ENCODE measurements around the gene PTH1R. TPM values are rescaled to one million over a fixed set of nuclear protein-coding genes. Genes with fewer than 3 reads are reported as not detected.

PTH1R gene
- total RNA-seq, 1 donor from 2014 or later, result 0.85 TPM

DNA sequence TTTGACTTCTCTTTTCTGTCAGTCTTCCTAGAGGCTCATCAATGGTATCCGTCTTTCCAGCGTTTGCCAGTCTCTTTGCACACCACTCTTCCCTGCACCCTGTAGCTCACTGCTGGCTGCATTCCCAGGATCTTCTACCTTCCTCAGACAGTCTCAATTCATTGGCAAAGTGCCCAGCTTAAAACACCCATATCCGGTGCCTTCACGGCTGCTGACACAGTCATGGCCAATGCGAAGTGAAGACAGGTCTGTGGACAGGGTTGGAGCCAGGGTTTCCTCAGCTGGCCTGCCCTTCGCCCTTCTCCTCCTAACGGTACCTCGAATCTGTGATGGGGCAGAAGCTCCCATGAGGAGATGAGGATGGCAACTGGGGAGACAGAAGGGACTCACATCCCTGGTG, 36.1 kb downstream of the PTH1R start:
- DNase-seq, result peak; percentile 88

DNA sequence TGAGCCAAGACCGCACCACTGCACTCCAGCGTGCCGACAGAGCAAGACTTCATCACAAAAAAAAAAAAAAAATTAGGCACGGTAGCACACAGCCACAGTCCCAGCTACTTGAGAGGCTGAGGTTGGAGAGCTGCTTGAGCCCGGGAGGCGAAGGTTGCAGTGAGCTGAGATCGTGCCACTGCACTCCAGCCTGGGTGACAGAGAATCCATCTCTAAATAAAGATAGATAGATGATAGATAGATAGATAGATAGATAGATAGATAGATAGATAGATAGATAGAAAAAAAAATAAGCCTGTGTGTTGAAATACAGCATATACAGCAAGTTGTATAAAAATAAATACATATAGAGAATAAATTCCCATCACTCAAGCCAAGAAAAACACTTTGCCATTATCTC, 37.3 kb downstream of the PTH1R start:
- no peak for DNase-seq

DNA sequence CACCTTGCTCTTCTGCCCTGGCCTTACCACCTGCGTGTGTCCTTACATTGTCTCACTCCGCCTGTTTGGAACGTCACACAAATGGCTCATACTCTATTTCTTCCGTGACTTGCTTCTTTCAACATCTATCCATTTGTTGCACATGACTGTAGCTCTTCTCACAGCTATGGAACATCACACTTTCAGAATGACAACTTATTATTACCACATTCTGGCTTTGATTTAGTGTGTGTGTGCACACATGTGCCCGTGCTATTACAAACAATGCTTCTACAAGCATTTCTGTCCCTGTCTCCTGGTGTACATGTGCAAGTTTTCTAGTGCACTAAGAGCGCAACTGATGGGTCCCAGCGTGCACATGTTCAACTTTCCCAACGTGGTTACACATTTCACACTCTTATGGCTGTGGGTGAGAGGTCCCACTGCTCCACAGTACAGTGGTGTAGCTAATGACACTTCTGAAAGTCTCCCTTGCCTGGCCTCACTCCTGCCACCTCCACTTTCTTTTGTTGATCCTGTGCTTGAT, 37.8 kb downstream of the PTH1R start:
- no peak for DNase-seq

DNA sequence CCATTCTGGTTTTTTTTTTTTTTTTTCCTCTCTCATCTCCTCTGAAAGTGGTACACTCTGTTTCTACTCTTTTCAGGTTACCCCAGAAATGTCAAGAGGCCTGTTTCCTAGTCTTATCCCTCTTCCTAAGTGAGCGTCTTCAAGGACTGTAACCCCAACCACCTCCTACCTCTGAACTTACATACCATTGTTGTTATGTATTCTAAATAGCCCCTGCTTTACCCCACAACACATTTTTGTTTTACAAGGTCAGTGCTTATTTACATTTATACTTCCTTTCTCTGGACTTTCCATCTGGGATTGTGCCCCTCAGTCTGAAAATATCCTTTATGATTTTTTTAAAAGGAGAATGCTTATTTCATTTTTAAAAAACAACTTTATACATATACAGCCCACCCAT, 38.8 kb downstream of the PTH1R start:
- no peak for DNase-seq

DNA sequence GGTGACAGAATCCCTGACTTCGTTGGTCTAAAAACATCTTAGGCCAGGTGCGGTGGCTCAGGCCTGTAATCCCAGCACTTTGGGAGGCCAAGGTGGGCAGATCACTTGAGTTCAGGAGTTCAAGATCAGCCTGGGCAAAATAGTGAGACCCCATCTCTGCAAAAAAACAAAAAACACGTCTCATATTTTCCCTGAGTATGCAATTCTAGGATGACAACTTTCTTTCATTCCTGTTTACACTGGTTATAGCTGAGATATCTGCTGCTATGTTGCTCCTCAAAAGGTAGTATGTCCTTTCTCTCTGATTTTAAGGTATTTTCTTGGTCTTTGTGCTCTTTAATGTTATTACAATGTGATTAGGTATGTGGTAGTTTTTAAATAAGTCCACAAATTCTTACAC, 39.3 kb downstream of the PTH1R start:
- no peak for DNase-seq

DNA sequence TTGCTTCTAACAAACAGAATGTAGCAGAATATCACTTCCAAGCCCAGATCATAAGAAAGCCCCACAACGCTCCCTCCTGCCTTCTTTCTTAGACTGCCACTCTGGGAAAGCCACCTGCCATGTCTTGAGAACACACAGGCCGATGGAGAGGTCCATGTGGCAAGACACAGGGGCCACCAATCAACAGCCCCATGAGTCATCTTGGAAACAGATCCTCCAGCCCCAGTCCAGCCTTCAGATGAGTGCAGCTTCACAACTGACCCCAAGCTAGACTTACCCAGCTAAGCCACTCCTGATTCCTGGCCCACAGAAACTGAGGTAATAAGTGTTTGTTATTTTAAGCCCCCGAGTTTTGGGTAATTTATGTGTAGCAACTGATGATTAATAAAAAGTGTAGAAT, 39.7 kb downstream of the PTH1R start:
- no peak for DNase-seq

DNA sequence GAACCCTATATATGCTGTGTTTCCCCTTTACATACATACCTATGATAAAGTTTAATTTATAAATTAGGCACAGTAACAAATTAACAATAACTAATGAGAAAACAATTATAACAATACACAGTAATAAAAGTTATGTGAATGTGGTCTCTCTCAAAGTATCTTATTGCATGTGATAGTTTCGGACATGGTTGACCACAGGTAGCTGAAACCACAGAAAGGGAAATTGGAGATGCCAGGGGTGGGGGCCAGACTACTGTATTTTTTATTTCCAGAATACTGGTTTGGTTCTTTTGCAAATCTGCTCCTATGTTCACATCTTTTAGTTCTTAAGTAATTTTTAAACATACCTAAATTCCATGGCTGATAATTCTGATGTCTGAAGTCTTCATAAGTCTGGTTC, 40.7 kb downstream of the PTH1R start:
- no peak for DNase-seq

DNA sequence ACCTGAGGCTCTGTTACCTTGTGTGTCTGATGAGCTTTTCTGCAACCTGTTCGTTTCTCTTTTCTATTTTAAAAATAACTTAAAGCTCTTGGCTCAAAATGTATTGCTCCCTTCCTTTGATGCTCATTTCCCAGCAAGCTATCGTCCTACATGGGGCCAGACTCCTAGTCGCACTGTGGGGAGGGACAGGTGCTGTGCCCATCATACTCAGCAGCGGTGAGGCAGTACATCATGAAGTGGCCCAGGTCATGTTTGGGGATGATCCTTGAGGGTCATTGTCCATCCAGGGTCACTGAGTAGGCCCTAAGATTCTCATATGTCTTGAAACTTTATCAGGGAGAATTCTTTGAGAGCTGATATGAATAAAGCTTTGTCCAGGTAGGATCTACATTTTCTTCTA, 41.1 kb downstream of the PTH1R start:
- no peak for DNase-seq

DNA sequence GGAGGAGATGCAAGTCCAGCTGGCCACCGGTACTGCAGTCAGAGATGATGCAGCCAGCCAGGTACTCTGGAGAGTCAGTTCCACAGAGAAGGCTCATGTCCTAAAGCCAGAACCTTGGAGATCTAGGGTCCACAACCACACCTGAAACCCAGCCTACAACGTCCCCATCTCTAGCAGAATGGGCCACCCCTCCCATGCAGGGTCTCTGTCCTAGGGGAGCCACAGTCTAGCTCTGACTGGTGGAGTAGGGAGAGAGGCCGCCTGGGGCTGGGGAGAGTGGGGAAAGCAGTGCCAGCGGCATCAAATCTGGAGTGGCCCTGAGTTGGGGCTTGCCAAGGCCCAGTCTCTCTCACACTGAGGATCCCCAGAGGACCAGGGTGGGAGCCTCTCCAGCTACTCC, 43.5 kb downstream of the PTH1R start:
- DNase-seq, result no peak

DNA sequence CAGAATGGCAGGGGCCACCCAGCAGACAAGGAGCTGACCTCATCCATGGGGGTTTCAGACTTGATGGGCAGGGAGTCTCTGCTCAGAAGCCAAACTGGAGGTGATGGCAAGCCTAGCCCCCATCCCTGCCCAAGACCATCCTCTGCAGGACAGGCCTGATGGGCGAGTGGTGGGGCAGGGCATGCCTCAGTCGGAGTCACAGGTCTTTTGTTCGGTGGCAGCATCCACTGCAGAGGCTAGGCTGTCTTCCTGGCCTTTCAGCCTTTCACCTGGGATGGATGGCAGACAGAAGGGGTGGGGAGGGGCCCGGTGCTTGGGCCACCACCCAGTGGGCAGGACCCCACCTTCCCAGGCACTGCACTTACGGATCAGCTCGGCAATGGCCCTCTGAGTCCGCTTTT, 44.4 kb downstream of the PTH1R start:
- DNase-seq, result no peak

DNA sequence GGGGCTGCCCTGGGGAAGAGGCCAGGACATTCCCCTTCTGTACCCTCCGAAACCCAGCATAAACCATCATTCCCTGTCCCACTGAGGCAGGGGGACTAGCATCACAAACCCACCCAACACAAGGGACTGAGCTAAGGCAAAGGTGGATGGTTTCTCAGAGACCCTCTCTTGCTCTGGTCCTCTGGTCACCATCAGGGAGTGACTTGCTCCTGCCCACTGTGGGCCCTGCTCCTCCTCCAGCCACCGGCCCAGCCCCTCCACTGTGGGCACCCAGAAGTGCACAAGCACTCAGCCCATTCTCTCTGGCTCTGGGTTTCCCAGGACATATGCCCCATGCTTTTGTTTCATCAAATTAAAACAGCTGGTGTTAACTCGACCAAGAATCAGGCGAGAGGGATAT, 44.9 kb downstream of the PTH1R start:
- no peak for DNase-seq

DNA sequence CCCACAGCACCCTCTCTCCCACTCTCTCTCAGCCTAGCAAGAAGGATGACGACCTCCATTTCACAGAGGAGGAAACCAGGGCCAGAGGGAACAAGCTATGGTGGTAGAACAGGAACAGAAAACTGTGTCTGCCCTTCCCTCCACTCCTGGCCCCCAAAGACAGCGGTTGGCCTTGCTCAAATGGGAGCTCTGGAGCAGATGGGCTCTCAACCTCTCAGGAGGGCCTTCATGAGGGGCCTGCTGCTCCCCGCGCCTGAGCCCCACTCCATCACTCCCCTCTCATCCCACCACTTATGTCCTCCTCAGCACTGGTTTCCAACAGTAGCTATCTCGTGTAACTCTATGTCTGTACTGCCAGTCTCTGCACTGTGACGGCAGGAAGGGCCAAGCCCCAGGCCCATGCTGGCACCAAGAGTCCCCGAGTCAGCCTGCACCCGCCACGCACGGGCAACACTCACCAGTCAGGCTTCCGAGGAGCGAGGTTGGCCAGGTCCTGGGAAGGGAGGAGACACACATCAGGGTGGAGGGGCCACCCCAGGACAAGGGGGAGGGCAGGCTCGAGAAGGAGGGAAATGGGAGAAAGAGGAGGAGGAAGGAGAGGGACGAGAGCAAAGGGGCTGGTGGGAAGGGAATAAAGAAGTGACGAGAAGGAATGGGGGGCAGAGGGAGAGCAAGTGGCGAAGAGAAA, 45.5 kb downstream of the PTH1R start:
- DNase-seq, result no peak

DNA sequence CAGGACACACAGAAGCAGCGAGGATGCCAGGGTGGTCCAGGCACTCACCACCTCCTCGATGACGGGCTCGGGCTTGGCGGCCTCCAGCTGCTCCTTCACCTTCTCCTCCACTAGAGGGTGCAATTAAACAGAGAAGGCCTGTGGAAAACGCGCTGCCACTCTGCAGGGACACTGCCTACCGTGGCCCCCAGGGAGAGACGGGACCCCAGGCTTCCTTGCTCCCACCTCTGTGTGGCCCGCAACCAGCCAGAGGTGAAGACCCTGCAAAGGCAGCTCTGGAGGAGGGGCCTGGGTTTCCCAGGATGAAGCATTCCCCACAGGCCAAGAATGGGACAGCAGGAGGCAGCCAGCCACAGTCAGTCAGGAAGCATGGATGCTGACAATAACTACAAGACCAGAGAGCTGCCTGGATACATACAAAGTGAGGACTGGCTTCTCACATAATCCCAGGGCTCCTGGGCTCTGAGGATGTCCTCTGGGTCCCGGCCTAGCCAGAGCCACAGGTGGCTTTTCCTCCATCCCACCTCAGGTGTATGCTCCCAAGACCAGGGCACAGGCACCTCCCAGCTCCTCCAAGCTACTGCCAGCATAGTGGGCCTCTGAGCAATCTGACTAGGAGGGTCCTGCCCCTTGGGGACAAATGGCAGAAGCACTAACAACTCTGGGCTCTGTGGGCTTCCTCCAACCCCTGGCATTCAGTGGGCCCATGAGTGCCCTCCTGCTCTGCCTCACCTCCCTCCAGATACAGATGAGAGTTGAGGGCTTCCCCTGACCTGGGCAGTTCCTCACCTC, 46.2 kb downstream of the PTH1R start:
- DNase-seq, result peak; percentile 68

DNA sequence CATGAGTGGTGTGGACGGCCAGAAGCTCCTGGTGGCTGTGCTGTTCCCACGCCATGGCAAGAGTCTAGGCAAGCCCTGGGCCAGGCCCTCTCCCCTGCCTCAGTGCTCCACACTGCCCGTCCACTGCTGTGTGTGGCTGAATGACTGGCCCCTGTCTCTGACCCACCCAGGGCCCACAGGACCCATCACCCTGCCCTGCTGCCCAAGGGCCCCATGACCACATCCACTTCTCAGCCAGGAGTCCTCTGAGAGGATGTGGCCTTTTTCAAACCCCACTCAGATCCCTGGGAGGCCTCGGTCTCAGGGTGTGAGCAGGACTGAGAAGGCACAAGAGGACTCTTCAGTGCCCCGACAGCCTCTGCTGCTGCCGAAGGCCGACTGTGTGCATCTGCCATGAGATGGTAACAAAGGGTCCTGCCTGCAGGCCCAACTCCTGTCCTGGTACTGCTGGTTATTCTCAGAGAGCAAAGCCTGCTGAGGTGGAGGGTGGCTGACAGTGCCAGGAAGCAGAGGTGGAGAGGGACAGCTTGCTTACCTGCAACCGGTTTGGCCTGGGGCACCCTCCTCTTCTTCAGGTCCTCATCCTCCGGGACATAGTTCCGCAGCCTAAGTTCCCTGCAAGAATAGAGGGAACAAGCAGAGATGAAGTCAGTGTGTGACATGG, 47.5 kb downstream of the PTH1R start:
- DNase-seq, result no peak

DNA sequence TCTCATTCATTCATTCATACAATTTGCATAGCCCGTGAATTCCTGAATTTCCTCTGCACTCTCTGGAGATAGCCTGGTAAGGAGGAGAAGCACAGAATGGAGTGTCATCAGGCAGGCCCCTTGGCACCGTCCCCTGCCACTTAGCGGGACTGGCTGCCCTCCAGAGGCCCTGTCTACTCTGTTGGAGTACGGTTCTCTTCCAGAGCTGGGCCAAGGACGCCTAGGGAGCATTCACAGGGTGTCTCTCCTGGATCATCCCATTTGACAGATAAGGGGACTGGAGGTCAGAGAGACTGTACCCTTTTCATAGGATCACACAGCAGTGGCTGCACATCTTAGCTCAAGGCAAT, 48.0 kb downstream of the PTH1R start:
- no peak for DNase-seq

DNA sequence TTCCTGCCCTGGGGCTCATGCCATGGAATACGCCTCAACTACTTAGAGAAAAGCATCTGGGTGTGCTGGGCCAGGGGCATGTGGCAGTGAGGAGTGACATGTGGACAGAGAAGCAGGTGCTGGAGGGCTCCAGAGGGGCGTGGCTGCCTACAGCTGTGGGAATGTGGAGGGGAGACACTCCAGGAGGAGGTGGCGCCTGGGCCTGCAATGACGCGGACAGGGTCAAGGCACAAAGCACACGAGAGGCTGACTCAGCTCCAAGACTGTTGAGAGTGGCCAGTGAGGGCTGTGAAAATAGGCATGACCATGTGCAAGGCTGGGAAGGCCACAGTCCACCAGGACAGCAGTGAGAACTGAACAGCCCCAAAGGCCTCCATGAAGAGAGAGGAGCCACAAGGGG, 48.5 kb downstream of the PTH1R start:
- DNase-seq, result peak; percentile 69

DNA sequence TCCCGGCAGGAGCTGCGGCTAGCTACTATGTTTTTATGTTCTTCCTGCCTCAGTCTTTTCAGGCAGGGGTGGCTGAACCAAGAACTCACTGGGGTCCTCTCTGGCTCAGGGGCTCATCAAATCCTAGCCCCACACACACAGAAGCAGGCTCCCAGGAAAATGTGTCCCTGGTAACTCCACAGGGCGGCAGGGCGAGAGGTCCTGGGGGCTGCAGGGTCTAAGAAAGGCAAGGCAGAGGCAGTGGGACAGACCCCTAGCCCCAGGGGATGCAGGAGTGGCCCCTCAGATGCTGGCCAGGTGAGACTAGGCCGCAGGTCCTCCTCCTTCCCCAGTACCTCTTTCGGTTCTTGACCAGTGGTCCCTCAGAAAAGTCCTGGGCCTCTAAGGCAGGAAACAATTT, 48.9 kb downstream of the PTH1R start:
- no peak for DNase-seq

DNA sequence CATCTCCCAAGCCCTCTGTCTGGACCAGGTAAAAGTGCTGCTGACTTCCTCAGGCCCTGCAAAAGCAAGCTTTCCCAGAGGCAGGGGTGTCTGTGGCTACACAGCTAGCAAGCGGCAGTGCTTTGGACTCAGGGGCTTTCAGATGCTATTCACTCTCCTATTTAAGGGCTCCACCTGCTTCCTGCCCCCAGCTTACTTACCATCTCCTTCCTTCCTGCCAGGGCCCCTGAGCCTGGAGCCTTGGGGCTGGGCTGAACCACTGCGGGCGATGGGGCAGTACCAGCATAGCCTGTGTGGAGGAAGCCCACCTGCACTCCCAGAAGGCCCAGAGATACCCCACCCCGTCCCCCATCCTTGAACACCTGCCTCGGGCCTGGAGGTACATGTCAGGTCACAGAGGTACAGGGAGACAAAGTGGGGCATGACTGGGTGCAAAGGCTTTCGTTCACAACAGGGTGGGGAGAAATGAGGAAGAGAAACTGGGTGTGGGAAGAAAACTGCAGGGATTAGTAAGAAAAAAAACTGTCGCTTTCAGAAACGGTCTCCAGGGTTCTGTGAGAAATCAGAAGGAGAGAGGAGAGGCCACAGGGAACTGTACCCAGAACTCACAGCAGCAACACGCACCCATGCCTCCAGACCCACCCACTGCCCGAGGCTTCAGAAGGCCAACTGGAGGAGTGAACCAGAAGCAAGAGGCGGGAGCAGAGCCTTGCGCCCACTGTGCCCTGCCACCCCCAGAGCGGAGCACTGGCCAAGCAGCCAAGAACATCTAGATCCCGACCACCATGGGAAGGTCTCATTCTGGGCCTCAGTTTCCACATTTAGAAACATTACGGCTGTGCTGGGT, 49.6 kb downstream of the PTH1R start:
- DNase-seq, result peak; percentile 64

DNA sequence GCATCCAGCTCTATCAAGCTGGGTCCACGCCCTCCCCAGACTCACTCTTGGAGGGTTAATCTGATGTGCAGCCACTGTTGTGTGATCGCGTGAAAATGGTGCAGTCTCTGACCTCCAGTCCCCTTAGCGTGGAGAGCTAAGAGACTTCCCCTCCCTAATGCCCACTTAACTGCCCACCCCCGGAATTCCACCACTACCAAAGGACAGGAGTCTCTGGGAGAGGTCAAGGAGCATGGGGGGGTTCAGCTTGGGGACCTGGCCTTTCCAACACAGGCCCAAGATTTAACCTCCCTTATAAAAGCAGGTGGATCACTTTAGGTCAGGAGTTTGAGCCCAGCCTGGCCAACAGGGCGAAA, 50.2 kb downstream of the PTH1R start:
- no peak for DNase-seq

DNA sequence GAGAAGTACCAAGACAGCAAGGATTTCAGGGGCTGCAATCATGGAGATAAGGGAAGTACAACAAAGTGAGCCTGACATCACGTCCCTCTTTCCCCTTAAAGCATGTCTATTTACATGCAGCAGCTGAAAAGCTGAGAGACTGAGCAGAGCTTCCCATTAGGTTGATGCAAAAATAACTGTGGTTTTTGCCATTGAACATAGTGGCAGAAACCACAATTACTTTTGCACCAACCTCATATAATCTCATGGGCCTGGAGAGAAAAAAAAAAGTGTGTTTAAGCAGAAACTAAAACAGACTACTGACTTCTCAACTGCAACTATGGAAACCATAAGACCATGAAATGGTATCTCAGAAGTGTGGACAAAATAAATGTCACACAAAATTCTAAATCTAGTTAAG, 50.8 kb downstream of the PTH1R start:
- DNase-seq, result no peak

DNA sequence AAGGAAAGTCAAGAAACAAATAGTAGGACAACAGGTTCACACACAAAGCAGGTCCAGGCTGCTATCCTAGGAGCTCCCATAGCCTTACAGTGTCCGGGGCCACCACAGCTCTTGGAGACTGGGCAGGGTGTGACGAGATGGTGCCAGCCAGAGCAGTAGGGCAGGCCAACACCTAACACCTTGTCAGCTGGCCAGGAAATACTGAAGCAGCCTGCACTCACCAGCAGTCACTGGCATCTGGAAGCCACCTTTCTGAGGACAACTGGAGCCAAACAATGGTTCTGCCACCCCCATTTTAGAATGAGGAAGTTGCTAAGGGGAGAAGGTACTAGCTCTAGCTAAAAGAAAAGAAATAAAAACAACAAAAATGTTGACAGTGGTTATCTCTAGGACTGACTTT, 51.8 kb downstream of the PTH1R start:
- DNase-seq, result no peak

DNA sequence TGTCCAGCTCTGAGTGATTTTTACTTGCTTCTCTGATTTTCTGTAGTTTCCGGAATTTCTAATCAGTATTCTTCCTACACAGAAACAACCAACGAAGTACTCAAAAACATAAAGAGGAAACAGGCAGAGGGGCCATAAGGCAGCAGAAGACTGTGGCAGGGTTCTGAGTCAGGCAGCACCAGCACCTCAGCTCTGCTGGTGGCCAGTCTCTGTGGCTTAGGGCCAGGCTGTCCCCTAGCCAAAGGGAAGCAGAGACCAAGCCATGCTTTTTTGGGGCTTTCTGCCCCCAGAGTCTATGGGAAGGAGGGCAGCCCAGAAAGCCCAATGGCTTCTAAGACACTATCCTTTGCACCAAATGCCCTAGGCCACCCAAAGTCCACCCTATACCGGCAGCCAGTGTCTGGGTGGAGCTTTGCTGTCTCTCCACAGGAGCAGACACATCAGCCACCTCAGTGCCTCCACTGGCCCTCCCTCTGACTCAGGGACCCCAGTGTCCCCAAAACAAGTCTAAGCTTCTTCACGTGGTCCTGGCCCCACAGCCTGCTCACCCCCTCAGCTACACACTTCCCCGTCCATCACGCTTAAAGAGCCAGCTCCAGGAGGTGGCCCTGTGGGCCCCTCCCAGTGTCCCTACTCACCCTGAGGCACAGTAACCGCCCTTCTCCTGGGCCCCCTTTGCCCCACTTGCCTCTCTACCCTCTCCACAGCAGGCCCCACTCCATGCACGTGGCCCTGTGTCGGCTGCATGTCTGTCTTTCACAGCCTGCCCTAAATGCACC, 52.8 kb downstream of the PTH1R start:
- DNase-seq, result peak; percentile 62

Data from dermis blood vessel endothelial cell (primary cell).